ENCODE measurements around the gene SARM1. TPM values are rescaled to one million over a fixed set of nuclear protein-coding genes. Genes with fewer than 3 reads are reported as not detected.
"Not testable (repeated sequence)": the region's sequence is repeated elsewhere in the genome, so short reads cannot be mapped to it uniquely, and the experiment has no call there.

SARM1 gene
- total RNA-seq, 2 donors from 2014 or later = 6.2 to 7.7 TPM

DNA sequence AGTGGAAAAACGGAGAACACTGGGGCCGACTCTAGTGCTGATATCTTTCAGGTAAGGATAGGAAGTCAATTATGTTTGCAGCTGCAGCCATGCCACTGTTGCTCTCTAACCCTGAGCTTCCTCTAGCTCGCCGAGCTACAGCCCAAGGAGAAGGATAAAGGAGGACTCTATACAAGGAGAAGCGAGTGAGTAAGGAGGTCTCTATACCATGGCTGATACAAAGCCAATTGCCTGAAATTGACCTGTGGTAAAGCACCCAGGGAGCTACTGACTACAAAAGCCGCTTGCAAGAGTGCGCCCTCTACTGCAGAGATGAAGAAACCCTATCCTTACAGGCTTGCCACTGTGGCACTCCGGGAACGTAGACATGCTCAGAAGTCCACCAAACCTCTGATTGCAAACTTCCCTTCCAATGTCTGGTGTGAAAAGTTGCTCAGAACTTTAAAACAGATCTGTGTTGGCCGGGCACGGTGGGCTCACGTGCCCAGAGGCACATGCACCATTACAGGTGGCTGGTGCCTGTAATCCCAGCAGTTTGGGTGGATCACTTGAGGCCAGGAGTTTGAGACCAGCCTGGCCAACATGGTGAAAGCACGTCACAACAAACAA lies 45.3 kb downstream of the SARM1 start:
- Histone ChIP-seq H3K4me3 (no peak overlapping the region), H3K4me1 (peaks cover 0 to 5% of the 10 kb centered on the region in 2 donors), H3K27me3 (no peaks in the 10 kb centered on the region), H3K36me3 (no peaks in the 10 kb centered on the region), H3K9me3 (no peaks in the 10 kb centered on the region), H3K27ac (no peak overlapping the region)
- no peak for DNase-seq (ENCODE audit: low spot score)
- TF ChIP-seq, protein P1, sequence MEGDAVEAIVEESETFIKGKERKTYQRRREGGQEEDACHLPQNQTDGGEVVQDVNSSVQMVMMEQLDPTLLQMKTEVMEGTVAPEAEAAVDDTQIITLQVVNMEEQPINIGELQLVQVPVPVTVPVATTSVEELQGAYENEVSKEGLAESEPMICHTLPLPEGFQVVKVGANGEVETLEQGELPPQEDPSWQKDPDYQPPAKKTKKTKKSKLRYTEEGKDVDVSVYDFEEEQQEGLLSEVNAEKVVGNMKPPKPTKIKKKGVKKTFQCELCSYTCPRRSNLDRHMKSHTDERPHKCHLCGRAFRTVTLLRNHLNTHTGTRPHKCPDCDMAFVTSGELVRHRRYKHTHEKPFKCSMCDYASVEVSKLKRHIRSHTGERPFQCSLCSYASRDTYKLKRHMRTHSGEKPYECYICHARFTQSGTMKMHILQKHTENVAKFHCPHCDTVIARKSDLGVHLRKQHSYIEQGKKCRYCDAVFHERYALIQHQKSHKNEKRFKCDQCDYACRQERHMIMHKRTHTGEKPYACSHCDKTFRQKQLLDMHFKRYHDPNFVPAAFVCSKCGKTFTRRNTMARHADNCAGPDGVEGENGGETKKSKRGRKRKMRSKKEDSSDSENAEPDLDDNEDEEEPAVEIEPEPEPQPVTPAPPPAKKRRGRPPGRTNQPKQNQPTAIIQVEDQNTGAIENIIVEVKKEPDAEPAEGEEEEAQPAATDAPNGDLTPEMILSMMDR (IDR thresholded peaks at IDR 0.05) = peak; percentile 49 to 67

DNA sequence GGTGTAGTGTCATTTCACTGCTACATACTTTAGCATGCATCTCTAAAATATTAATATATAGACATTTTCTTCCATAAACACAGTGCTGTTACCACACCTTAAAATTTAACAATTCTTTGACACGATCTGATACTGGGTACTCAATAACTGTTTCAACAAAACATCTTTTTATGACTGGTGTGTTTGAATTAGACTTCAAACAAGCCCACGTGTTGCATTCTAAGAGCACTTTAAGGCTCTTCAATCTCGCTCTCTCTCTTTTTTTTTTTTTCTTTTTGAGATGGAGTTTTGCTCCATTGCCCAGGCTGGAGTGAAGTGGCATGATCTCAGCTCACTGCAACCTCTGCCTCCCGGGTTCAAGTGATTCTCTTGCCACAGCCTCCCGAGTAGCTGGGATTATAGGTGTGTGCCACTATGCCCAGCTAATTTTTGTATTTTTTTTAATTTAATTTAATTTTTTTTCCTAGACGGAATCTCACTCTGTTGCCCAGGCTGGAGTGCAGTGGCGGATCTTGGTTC lies 50.4 kb downstream of the SARM1 start:
- TF ChIP-seq, protein P1 (IDR thresholded peaks at IDR 0.05) = no peak
- Histone ChIP-seq H3K27ac (no peak overlapping the region), H3K4me1 (peaks cover 0 to 3% of the 10 kb centered on the region in 2 donors), H3K27me3 (no peaks in the 10 kb centered on the region), H3K9me3 (no peaks in the 10 kb centered on the region), H3K4me3 (no peak overlapping the region), H3K36me3 (no peaks in the 10 kb centered on the region)
- DNase-seq (ENCODE audit: low spot score) = no peak

DNA sequence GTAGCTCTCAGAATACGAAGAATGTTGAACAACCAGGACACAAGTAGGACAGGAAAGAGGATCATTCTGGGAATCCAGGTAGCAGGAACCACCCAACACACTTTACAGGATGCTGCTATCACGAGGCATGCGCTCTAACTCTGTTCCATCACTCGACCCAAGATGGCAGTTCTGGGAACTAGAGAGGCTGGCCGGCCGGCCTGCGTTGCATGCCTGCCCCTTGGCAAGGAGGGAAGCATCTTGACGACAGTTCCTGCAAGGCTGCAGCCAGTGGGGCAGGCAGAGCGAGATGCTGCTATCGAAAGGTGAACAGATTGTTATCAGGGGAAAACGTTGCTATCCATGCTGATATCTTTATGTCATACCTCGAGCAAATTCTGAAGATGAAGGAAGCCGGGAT lies 53.7 kb downstream of the SARM1 start:
- H3K36me3 ChIP-seq = no peaks in the 10 kb centered on the region
- TF ChIP-seq, protein P1 (IDR thresholded peaks at IDR 0.05) = no peak
- no peak overlapping the region for H3K4me3 ChIP-seq
- no peak for DNase-seq (ENCODE audit: low spot score)
- H3K9me3 ChIP-seq = no peaks in the 10 kb centered on the region
- no peaks in the 10 kb centered on the region for H3K27me3 ChIP-seq
- no peak overlapping the region for H3K27ac ChIP-seq
- no peaks in the 10 kb centered on the region for H3K4me1 ChIP-seq

DNA sequence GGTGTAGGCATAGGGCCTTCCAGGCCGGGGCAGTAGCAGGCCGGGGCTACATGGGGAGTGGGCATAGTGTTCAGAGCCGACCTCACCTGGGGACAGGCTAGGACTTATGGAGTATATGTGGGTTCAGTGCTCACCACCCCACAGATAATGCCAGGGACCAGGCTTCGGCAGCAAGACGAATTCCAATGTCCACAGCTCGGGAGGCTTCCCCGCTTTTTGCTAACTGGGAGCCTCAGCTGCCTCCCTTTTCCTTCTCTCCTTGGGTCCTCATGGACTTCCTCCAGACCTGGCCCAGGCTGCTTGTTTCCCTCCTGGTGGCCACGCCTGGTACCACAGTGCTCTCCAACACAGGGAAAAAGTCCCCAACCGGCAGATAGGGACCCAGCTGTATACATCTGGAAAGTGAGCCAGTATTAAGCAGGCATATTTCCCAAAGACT lies 54.6 kb downstream of the SARM1 start:
- TF ChIP-seq, protein P1 (IDR thresholded peaks at IDR 0.05) = no peak
- Histone ChIP-seq H3K27ac (no peak overlapping the region), H3K36me3 (no peaks in the 10 kb centered on the region), H3K4me1 (no peaks in the 10 kb centered on the region), H3K9me3 (no peaks in the 10 kb centered on the region), H3K4me3 (no peak overlapping the region), H3K27me3 (no peaks in the 10 kb centered on the region)
- DNase-seq (ENCODE audit: low spot score) = peak; percentile 56

DNA sequence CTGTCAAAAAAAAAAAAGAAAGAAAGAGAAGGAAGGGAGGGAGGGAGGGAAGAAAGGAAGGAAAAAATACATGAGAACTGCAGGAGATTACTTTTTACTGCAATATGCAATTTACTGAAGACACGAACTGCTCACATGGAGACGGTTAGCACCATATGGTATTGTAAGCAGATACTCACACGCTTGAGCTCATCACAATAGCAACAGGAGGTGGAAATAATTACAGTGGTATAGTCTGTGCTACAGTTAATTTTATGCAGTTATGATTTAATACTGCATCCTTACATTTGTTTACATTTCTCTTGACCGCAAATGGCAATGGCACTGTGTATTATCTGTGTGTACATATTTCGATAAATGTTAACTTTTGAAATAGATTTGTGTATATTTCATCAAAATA lies 55.9 kb downstream of the SARM1 start:
- TF ChIP-seq, protein P1 (IDR thresholded peaks at IDR 0.05) = no peak
- no peak overlapping the region for H3K4me3 ChIP-seq
- DNase-seq (ENCODE audit: low spot score) = no peak
- H3K36me3 ChIP-seq = no peaks in the 10 kb centered on the region
- no peaks in the 10 kb centered on the region for H3K9me3 ChIP-seq
- no peak overlapping the region for H3K27ac ChIP-seq
- H3K4me1 ChIP-seq = no peaks in the 10 kb centered on the region
- no peaks in the 10 kb centered on the region for H3K27me3 ChIP-seq

DNA sequence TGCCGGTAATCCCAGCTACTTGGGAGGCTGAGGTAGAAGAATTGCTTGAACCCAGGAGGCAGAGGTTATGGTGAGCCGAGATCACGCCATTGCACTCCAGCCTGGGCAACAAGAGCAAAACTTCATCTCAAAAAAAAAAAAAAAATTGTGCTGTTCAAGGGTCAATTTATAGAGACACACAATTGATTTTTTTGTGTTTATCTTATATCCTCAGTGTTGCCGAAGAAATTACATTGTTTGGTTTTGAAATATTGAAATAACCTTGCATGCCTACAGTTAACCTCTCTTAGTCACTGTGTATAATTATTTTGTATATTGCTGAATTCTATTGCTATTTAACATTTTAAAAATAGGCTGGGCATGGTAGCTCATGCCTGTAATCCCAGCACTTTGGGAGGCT lies 56.5 kb downstream of the SARM1 start:
- H3K4me3 ChIP-seq; H3K36me3 ChIP-seq; H3K4me1 ChIP-seq; H3K27me3 ChIP-seq; H3K9me3 ChIP-seq; DNase-seq (ENCODE audit: low spot score); H3K27ac ChIP-seq: not testable (repeated sequence)
